ENCODE measurements around the gene DIAPH1.

Gene DIAPH1

GRCh38 chr5:141525653-141526052 lies 93.1 kb downstream of the DIAPH1 start:
- H3K9ac ChIP-seq (ENCODE audit: low read length), result no peak overlapping the region
- no peak for TF ChIP-seq EZH2phosphoT487 (IDR thresholded peaks at IDR 0.05; ENCODE audit: low read depth)
- TF ChIP-seq, protein P1, sequence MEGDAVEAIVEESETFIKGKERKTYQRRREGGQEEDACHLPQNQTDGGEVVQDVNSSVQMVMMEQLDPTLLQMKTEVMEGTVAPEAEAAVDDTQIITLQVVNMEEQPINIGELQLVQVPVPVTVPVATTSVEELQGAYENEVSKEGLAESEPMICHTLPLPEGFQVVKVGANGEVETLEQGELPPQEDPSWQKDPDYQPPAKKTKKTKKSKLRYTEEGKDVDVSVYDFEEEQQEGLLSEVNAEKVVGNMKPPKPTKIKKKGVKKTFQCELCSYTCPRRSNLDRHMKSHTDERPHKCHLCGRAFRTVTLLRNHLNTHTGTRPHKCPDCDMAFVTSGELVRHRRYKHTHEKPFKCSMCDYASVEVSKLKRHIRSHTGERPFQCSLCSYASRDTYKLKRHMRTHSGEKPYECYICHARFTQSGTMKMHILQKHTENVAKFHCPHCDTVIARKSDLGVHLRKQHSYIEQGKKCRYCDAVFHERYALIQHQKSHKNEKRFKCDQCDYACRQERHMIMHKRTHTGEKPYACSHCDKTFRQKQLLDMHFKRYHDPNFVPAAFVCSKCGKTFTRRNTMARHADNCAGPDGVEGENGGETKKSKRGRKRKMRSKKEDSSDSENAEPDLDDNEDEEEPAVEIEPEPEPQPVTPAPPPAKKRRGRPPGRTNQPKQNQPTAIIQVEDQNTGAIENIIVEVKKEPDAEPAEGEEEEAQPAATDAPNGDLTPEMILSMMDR (IDR thresholded peaks at IDR 0.05; ENCODE audit: low read depth, low read length), result no peak
- no peaks in the 10 kb centered on the region for H3K27me3 ChIP-seq (ENCODE audit: low read depth, low read length)
- no peak overlapping the region for H3K4me3 ChIP-seq (ENCODE audit: low read length)
- H3K79me2 ChIP-seq (ENCODE audit: low read length), result no peaks in the 10 kb centered on the region
- no peaks in the 10 kb centered on the region for H3K4me1 ChIP-seq (ENCODE audit: low read length)
- no peak overlapping the region for H2AFZ ChIP-seq (ENCODE audit: low read depth, low read length)
- H3K27ac ChIP-seq (ENCODE audit: low read length), result no peak overlapping the region
- H3K9me3 ChIP-seq (ENCODE audit: insufficient read depth, low read length), result no peaks in the 10 kb centered on the region
- peaks cover 13% of the 10 kb centered on the region for H3K36me3 ChIP-seq (replicated peaks; ENCODE audit: low read depth, low read length)
- no peaks in the 10 kb centered on the region for H4K20me1 ChIP-seq (ENCODE audit: insufficient read depth, low read length)
- H3K4me2 ChIP-seq (ENCODE audit: low read length), result no peak overlapping the region

GRCh38 chr5:141524604-141525597 lies 93.9 kb downstream of the DIAPH1 start:
- Histone ChIP-seq H2AFZ (ENCODE audit: low read depth, low read length) (no peak overlapping the region), H3K79me2 (ENCODE audit: low read length) (no peaks in the 10 kb centered on the region), H3K27ac (ENCODE audit: low read length) (no peak overlapping the region), H3K9ac (ENCODE audit: low read length) (no peak overlapping the region), H3K4me2 (ENCODE audit: low read length) (no peak overlapping the region), H3K9me3 (ENCODE audit: insufficient read depth, low read length) (no peaks in the 10 kb centered on the region), H3K4me1 (ENCODE audit: low read length) (no peaks in the 10 kb centered on the region), H3K36me3 (replicated peaks; ENCODE audit: low read depth, low read length) (peaks cover 13% of the 10 kb centered on the region), H3K4me3 (ENCODE audit: low read length) (no peak overlapping the region), H4K20me1 (ENCODE audit: insufficient read depth, low read length) (no peaks in the 10 kb centered on the region), H3K27me3 (ENCODE audit: low read depth, low read length) (no peaks in the 10 kb centered on the region)
- no peak for TF ChIP-seq EZH2phosphoT487 (IDR thresholded peaks at IDR 0.05; ENCODE audit: low read depth)
- TF ChIP-seq, protein P1 (IDR thresholded peaks at IDR 0.05; ENCODE audit: low read depth, low read length), result peak; percentile 98

DNA sequence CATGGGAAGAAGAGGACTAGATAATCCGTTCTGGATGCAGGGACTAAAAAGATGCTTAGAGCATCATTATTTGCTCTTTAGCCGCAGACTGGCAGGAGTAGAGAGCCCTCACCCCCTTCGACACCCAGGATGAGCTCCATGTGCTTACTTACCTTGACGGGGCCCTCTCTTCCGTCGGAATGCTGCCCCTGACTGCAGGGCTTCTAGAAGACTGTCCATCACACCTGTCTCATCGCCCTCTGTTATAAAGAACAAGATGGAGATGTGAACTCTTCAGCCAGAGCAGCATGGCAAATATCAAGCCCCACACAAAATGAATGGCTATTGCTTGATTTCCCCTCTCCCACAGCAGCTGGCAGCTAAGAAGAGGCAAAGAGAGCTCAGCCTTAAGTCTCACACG lies 94.8 kb downstream of the DIAPH1 start:
- TF ChIP-seq EZH2phosphoT487 (IDR thresholded peaks at IDR 0.05; ENCODE audit: low read depth), result no peak
- TF ChIP-seq, protein P1 (IDR thresholded peaks at IDR 0.05; ENCODE audit: low read depth, low read length), result no peak
- Histone ChIP-seq H4K20me1 (ENCODE audit: insufficient read depth, low read length) (no peaks in the 10 kb centered on the region), H3K4me1 (ENCODE audit: low read length) (no peaks in the 10 kb centered on the region), H3K9ac (ENCODE audit: low read length) (no peak overlapping the region), H3K4me2 (ENCODE audit: low read length) (no peak overlapping the region), H3K79me2 (ENCODE audit: low read length) (no peaks in the 10 kb centered on the region), H3K27ac (ENCODE audit: low read length) (no peak overlapping the region), H2AFZ (ENCODE audit: low read depth, low read length) (no peak overlapping the region), H3K36me3 (replicated peaks; ENCODE audit: low read depth, low read length) (peaks cover 13% of the 10 kb centered on the region), H3K9me3 (ENCODE audit: insufficient read depth, low read length) (no peaks in the 10 kb centered on the region), H3K4me3 (ENCODE audit: low read length) (no peak overlapping the region), H3K27me3 (ENCODE audit: low read depth, low read length) (no peaks in the 10 kb centered on the region)

GRCh38 chr5:141522301-141522700 lies 96.5 kb downstream of the DIAPH1 start:
- TF ChIP-seq, protein P1 (IDR thresholded peaks at IDR 0.05; ENCODE audit: low read depth, low read length), result no peak
- H3K36me3 ChIP-seq (replicated peaks; ENCODE audit: low read depth, low read length), result peaks cover 7% of the 10 kb centered on the region
- no peak overlapping the region for H3K9ac ChIP-seq (ENCODE audit: low read length)
- H3K9me3 ChIP-seq (ENCODE audit: insufficient read depth, low read length), result no peaks in the 10 kb centered on the region
- H3K27ac ChIP-seq (ENCODE audit: low read length), result no peak overlapping the region
- no peaks in the 10 kb centered on the region for H3K79me2 ChIP-seq (ENCODE audit: low read length)
- H3K27me3 ChIP-seq (ENCODE audit: low read depth, low read length), result no peaks in the 10 kb centered on the region
- H3K4me2 ChIP-seq (ENCODE audit: low read length), result no peak overlapping the region
- no peak overlapping the region for H2AFZ ChIP-seq (ENCODE audit: low read depth, low read length)
- no peaks in the 10 kb centered on the region for H4K20me1 ChIP-seq (ENCODE audit: insufficient read depth, low read length)
- H3K4me3 ChIP-seq (ENCODE audit: low read length), result no peak overlapping the region
- H3K4me1 ChIP-seq (ENCODE audit: low read length), result no peaks in the 10 kb centered on the region

All from OCI-LY3 (cell line).